HG03565 (cell line): Measurements from ENCODE around the gene XPO4.

Source experiments
- ATAC-seq: cut with Tn5 transposase; IDR thresholded peaks from one replicate; pipeline ENCODE4 v1.9.1; 2021; ENCODE audit warnings: mild to moderate bottlenecking, moderate library complexity; ENCODE audit not compliant: unreplicated experiment

XPO4 gene

DNA sequence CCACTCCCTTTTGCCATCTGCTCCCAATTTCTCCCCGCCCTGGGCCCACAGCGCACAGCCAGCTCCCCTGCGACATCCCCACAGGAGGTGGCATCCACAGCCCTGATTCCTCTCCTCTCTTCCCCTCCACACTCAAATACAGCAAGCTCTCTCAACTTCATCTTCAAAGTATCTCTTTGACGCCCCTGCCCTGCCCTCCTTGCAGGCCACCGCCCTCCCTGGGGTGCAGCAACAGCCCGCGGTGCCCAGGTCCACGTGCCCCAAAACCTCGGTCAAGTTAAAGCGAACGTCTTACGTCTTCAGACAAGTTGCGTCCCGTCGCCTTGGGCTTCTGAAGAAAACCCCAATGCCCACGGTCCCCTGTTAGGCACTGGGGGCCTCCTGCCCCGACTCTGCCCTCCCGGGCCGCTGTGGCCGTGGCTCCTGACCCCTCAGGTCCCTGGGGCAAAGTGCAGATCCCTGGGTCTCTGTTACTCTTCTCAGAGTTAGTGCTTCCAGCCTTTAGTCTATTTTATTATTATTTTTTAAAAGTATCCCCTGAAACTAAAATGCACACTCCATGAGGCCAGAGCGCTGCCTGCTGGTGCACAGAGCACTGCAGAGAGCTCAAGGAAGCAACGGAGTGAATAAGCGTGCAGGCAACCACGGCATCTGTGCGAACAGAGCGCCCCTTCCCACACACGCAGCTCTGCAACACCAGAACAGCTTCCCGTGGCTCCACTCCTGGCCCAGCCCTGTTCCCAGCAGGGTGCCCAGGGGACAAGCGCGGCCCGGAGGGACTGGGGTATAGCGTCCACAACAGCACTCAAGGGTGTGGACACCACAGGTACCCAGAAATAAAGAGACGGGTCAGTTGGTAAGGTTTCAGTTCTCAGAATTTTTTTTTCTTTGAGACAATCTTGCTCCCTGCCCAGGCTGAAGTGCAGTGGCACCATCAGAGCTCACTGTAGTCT lies 172.6 kb downstream of the XPO4 start:
- ATAC-seq, result no peak

DNA sequence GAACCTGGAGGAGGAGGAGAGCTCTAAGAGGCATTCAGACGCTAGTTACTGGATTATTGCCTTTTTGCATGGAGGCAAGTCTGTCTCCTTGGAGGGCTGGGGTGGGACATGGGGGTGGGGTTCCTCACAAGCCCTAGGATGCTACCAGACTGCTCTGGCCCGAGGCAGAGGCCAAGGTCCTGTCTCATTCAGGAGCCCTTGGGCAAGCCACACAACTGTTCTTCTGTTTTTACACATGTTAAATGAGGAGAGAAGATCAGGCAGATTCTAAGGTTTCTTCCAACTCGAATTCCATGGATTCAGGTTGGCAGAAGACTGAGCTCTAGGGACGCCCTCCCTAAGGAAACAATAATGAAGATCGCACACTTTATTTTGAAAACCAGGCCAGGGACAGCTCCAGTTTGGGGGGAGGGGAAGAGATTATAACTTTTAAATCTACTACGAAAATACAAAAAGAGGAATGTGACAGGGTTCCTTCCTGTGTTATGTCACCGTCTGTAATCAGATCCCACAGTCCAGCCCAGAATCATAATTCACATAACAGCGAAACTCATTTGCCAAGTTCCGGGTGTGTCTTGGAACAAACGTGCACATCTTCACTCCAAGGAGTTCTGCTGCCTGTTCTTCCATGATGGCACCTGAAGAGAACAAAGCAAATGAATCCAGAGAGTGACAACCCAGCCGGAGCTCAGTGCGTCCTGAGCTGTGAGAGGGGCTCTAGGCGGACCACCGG lies 173.8 kb downstream of the XPO4 start:
- no peak for ATAC-seq

DNA sequence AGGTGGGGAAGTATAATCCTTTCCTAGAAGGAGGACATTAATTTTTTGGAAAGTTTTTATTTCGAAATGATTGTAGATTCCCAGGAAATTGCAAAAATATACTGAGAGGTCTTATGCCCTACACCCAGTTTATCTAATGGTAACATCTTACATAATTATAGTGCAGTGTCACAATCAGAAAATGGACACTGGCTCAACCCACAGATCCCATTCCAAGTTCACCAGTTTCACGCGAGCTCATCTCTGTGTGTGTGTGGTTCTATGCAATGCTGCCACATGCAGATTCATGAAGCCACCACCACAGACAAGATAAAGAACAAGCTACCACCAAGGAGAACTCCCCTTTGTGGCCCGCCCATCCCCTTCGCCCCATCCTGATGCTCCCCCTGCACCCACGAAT lies 174.7 kb downstream of the XPO4 start:
- ATAC-seq, result no peak
